Midbrain (tissue), 1 donor: ENCODE measurements around the gene UGT3A1.
"Not testable (repeated sequence)": the region's sequence is repeated elsewhere in the genome, so short reads cannot be mapped to it uniquely, and the experiment has no call there.

Source experiments
- DNase-seq: peaks from one replicate; lab custom pipeline; 2025; lab: John Stamatoyannopoulos, UW

The UGT3A1 gene

GRCh38 chr5:35987776-35988175 is 3.4 kb downstream of the UGT3A1 start:
- no peak for DNase-seq

GRCh38 chr5:35979715-35980114 is 11.5 kb downstream of the UGT3A1 start:
- no peak for DNase-seq

- DNase-seq, result not testable (repeated sequence)
These were observed 14.3 kb downstream of the UGT3A1 start for GRCh38 chr5:35976859-35977258.

- DNase-seq, result no peak
These were observed 16.6 kb downstream of the UGT3A1 start for GRCh38 chr5:35974570-35974969.

- no peak for DNase-seq
These were observed 19.3 kb downstream of the UGT3A1 start for GRCh38 chr5:35971878-35972210.

GRCh38 chr5:35971186-35971877 is 19.9 kb downstream of the UGT3A1 start:
- no peak for DNase-seq

GRCh38 chr5:35963381-35963843 is 27.8 kb downstream of the UGT3A1 start:
- DNase-seq, result no peak

- DNase-seq, result no peak
These were observed 30.9 kb downstream of the UGT3A1 start for GRCh38 chr5:35960328-35960727.

- no peak for DNase-seq
These were observed 34.8 kb downstream of the UGT3A1 start for GRCh38 chr5:35956429-35956828.

- DNase-seq, result no peak
These were observed 37.0 kb downstream of the UGT3A1 start for GRCh38 chr5:35954175-35954574.

GRCh38 chr5:35947085-35947484 is 44.1 kb downstream of the UGT3A1 start:
- DNase-seq, result no peak

GRCh38 chr5:35939639-35940038 is 51.6 kb downstream of the UGT3A1 start:
- DNase-seq, result no peak

GRCh38 chr5:35938568-35939227 is 52.5 kb downstream of the UGT3A1 start, which contains the start of gene CAPSL:
Gene CAPSL (minus strand): TSS chr5:35938622. CDS start chr5:35921120, 17,502 bp downstream.
- peak; percentile 17 for DNase-seq

- DNase-seq, result peak; percentile 75
These were observed 64.7 kb downstream of the UGT3A1 start for GRCh38 chr5:35926389-35927051.

- DNase-seq, result peak; percentile 78
These were observed 66.1 kb downstream of the UGT3A1 start for GRCh38 chr5:35924950-35925722.

- no peak for DNase-seq
These were observed 66.9 kb downstream of the UGT3A1 start for GRCh38 chr5:35924122-35924949.

GRCh38 chr5:35922468-35922867 is 68.7 kb downstream of the UGT3A1 start:
- DNase-seq, result no peak

GRCh38 chr5:35921930-35922329 is 69.3 kb downstream of the UGT3A1 start:
- DNase-seq, result no peak

- no peak for DNase-seq
These were observed 70.3 kb downstream of the UGT3A1 start for GRCh38 chr5:35920890-35921289.

- no peak for DNase-seq
These were observed 72.0 kb downstream of the UGT3A1 start for GRCh38 chr5:35919191-35919590.

GRCh38 chr5:35908814-35909213 is 82.4 kb downstream of the UGT3A1 start:
- no peak for DNase-seq
